Liver (tissue), 3 donors: ENCODE measurements around the gene TNFAIP1.

Experiments
- CTCF ChIP-seq: fragments of 150-350 bp; IDR thresholded peaks from 2 replicates; pipeline ENCODE4 v1.5.1; 2017; ENCODE audit warnings: improper control_type of control experiment, low read depth, low read length; ENCODE audit not compliant: missing input control
- FOXA1 ChIP-seq: IDR thresholded peaks from 2 replicates; pipeline ENCODE4 v1.6.1; 2016; ENCODE audit warnings: antibody characterized with exemption
- GABPA ChIP-seq, 2 donors: IDR thresholded peaks in 1 of 2; conservative IDR thresholded peaks in 1 of 2; 2 replicates each; pipeline ENCODE4 v1.6.1; 2016; ENCODE audit warnings: antibody characterized with exemption in 2 of 2, mild to moderate bottlenecking in 1 of 2, moderate library complexity in 1 of 2
- HNF4A ChIP-seq, 2 donors: conservative IDR thresholded peaks; 2 replicates each; pipeline ENCODE4 v1.6.1; 2016; ENCODE audit warnings: antibody characterized with exemption in 2 of 2, mild to moderate bottlenecking in 2 of 2
- MAX ChIP-seq: IDR thresholded peaks from 2 replicates; pipeline ENCODE4 v1.6.1; 2016; ENCODE audit warnings: antibody characterized with exemption
- RAD21 ChIP-seq, 2 donors: IDR thresholded peaks; 2 replicates each; pipeline ENCODE4 v1.6.1; 2016; ENCODE audit warnings: antibody characterized with exemption in 2 of 2, mild to moderate bottlenecking in 2 of 2
- REST ChIP-seq: IDR thresholded peaks from 2 replicates; pipeline ENCODE4 v1.6.1; 2016; ENCODE audit warnings: antibody characterized with exemption, mild to moderate bottlenecking
- SP1 ChIP-seq: IDR thresholded peaks from 2 replicates; pipeline ENCODE4 v1.6.1; 2018; ENCODE audit warnings: antibody characterized with exemption, mild to moderate bottlenecking
- donor health status: healthy.
- donor health status: healthy.

GRCh38 chr17:28370035-28370743 is 34.6 kb downstream of the TNFAIP1 start, which contains the start of gene VTN:
- no peak for TF ChIP-seq CTCF
- TF ChIP-seq RAD21 (IDR thresholded peaks at IDR 0.05) = peak; percentile 36 to 41
- TF ChIP-seq REST = peak; percentile 91
- peak; percentile 94 for TF ChIP-seq SP1
- TF ChIP-seq MAX = peak; percentile 91
- peak in 1 of 2 donors; percentile 75 for TF ChIP-seq GABPA (IDR thresholded peaks at IDR 0.05 in 1 of 2, conservative IDR thresholded peaks at IDR 0.05 in 1 of 2)
- TF ChIP-seq FOXA1 = peak; percentile 73
- TF ChIP-seq HNF4A (conservative IDR thresholded peaks at IDR 0.05) = peak; percentile 92 to 94
